ENCODE measurements around the gene SCGB1D1. TPM values are rescaled to one million over a fixed set of nuclear protein-coding genes. Genes with fewer than 3 reads are reported as not detected.
A peak's percentile ranks its signal among the peaks of the same experiment; 100 is the strongest.
"Not testable (repeated sequence)": the region's sequence is repeated elsewhere in the genome, so short reads cannot be mapped to it uniquely, and the experiment has no call there.

The SCGB1D1 gene
- total RNA-seq, 1 donor from 2014 or later: not detected

- DNase-seq (ENCODE audit: low spot score): no peak
Observed at GRCh38 chr11:62166371-62166770, 23.6 kb upstream of the SCGB1D1 start.

- DNase-seq (ENCODE audit: low spot score): no peak
Observed at GRCh38 chr11:62169448-62169847, 20.6 kb upstream of the SCGB1D1 start.

GRCh38 chr11:62169935-62170334, 20.1 kb upstream of the SCGB1D1 start:
- DNase-seq (ENCODE audit: low spot score): no peak

- DNase-seq (ENCODE audit: low spot score): peak; percentile 89
Observed at GRCh38 chr11:62171261-62171723, 18.7 kb upstream of the SCGB1D1 start.

GRCh38 chr11:62172294-62172693, 17.7 kb upstream of the SCGB1D1 start:
- DNase-seq (ENCODE audit: low spot score): no peak

GRCh38 chr11:62176766-62177165, 13.2 kb upstream of the SCGB1D1 start:
- no peak for DNase-seq (ENCODE audit: low spot score)

- no peak for DNase-seq (ENCODE audit: low spot score)
Observed at GRCh38 chr11:62179995-62180394, 10.0 kb upstream of the SCGB1D1 start.

- no peak for DNase-seq (ENCODE audit: low spot score)
Observed at GRCh38 chr11:62181097-62181496, 8.9 kb upstream of the SCGB1D1 start.

GRCh38 chr11:62182147-62182891, 7.7 kb upstream of the SCGB1D1 start:
- no peak for DNase-seq (ENCODE audit: low spot score)

- DNase-seq (ENCODE audit: low spot score): no peak
Observed at GRCh38 chr11:62186195-62186594, 3.8 kb upstream of the SCGB1D1 start.

- no peak for DNase-seq (ENCODE audit: low spot score)
Observed at GRCh38 chr11:62193952-62194351, 3.9 kb downstream of the SCGB1D1 start.

- not testable (repeated sequence) for DNase-seq (ENCODE audit: low spot score)
Observed at GRCh38 chr11:62195010-62195409, 5.0 kb downstream of the SCGB1D1 start.

- DNase-seq (ENCODE audit: low spot score): no peak
Observed at GRCh38 chr11:62195945-62196344, 5.9 kb downstream of the SCGB1D1 start.

GRCh38 chr11:62197400-62197799, 7.4 kb downstream of the SCGB1D1 start:
- DNase-seq (ENCODE audit: low spot score): not testable (repeated sequence)

GRCh38 chr11:62201376-62201775, 11.4 kb downstream of the SCGB1D1 start:
- DNase-seq (ENCODE audit: low spot score): no peak

- no peak for DNase-seq (ENCODE audit: low spot score)
Observed at GRCh38 chr11:62202910-62203309, 12.9 kb downstream of the SCGB1D1 start.

- DNase-seq (ENCODE audit: low spot score): no peak
Observed at GRCh38 chr11:62204430-62204829, 14.4 kb downstream of the SCGB1D1 start.

GRCh38 chr11:62205441-62205840, 15.4 kb downstream of the SCGB1D1 start:
- DNase-seq (ENCODE audit: low spot score): no peak

GRCh38 chr11:62206276-62207066, 16.5 kb downstream of the SCGB1D1 start:
- DNase-seq (ENCODE audit: low spot score): not testable (repeated sequence)

GRCh38 chr11:62208785-62209144, 18.7 kb downstream of the SCGB1D1 start:
- DNase-seq (ENCODE audit: low spot score): no peak

- DNase-seq (ENCODE audit: low spot score): no peak
Observed at GRCh38 chr11:62217191-62217748, 27.3 kb downstream of the SCGB1D1 start.

GRCh38 chr11:62221498-62221897, 31.5 kb downstream of the SCGB1D1 start:
- DNase-seq (ENCODE audit: low spot score): no peak

GRCh38 chr11:62223095-62223494, 33.1 kb downstream of the SCGB1D1 start:
- DNase-seq (ENCODE audit: low spot score): no peak

Measured in mucosa of gallbladder (tissue), 1 donor.